EL (cell line): ENCODE data around the gene MDFI.

Source experiments
- DNase-seq: peaks from one replicate; pipeline ENCODE4 v3.0.0-alpha.2; 2016

The MDFI gene

DNA sequence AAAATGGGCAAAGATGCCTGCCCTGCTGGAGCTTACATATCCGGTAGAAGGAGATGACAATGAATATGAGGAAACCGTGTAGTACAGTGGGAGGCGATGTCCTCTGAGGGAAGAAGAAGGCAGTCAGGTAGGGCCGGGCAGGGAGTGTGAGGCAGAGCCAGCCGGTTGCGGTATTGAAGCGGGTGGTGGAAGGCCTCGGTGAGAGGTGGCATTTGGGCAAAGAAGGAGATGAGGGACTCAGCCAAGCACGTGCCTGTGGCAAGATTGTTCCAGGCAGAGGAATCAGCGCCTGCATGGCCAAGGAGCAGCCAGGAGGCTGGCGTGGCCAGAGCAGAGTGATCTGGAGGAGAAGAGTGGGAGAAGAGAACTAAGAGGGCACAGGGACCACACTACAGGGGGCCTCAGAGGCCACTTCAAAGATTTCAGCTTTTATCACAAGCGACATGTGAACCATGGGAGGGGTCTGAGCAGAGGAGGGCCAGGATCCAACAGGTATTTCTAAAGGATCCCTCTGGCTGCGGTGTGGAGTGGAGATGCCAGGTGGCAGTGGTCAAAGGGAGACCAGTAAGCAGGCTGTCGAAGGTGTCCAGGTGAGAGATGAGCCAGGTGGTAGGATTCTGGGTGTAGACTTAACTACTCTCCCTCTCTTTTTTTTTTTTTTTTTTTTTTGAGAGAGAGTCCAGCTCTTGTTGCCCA is 13.8 kb downstream of the MDFI start:
- no peak for DNase-seq

DNA sequence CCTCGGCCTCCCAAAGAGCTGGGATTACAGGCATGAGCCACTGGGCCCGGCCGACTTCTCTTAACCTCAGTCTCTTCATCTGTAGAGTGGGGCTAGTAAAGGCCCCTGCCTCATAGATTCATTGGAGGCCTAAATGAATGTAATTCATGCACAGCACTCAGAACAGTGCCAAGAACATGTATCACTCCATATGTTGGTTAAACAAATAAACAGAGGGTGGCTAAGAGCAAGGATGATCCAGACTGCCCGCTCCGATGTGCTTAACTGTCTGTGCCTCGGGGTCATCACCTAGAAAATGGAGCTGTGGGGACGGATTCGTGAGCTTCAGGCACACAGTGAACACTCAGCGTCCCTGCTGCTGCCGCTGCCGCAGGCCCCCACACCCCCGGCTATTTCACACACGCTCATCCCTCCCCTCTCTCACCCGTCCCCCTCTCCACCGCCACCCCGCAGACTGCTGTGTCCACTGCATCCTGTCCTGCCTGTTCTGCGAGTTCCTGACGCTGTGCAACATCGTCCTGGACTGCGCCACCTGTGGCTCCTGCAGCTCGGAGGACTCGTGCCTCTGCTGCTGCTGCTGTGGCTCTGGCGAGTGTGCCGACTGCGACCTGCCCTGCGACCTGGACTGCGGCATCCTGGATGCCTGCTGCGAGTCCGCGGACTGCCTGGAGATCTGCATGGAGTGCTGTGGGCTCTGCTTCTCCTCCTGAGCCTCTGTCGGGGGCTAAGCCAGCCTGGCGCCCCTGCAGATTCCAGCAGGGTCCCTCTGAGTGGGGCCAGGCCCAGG is 14.8 kb downstream of the MDFI start:
- peak; percentile 32 for DNase-seq

DNA sequence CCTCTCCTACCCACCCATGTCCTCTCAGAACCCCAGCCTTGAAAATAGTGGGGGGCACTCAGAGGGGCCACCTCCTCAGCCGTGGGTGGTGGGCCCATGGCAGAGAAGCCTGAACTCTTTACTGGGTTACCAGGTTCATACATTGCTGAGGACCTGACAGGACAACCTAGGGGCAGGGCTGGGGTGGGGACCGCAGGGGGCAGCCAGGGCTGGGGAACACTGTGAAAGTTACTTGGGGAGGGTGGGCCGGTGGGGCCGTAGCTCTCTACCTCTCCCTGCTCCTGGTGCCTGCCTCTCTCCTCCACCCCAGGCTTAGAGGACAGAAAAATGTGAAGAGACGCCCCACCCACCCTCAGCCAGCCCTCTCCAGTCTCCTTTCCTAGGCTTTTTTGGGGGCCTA is 15.4 kb downstream of the MDFI start:
- no peak for DNase-seq

DNA sequence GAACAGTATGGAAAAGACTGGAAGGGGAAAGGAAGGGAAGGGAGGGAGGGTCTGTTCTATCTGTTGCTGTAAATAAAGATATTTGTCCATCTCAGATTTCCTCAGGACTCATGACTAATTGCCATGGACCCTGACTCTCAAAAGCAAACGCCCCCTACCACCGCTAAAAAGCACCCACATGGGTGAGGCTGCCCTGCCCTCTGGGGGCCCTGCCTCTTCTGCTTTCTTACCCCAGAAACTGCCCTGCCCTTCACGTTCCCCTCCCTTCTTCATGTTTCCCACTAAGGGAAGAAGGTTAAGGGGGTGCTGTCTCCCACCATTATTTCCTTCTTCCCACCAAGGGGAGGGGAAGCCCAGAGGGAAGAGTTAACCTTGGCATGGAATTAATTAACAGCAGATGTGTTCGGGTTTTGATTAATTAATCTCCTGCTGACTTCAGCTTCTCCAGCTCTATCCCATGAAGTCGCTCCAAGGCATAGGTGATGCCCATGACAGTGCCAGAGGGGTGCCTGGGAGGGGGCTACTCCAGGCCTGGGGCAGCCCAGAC is 16.0 kb downstream of the MDFI start:
- DNase-seq: no peak

DNA sequence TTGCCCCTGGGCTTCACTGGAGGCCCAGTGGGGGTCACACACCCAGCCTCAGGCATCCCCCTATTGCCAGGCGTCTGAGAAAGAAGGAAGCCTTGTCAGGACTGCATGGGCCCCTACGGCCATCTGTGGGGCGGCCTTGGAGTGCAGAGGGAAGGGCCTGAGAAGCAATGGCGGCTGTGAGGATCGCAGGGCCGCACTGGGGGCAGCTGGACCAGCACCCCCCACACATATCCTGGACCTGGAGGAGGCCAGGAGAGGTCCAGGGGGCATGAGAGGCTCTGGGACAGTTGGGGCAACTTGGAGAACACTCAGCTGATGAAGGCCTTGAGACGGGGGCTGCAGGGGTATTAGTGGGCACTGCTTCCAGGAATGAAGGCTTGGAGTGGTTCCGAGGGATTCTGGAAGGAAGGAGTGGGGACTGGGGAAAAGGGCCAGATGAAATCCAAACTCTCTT is 16.5 kb downstream of the MDFI start:
- DNase-seq: no peak

DNA sequence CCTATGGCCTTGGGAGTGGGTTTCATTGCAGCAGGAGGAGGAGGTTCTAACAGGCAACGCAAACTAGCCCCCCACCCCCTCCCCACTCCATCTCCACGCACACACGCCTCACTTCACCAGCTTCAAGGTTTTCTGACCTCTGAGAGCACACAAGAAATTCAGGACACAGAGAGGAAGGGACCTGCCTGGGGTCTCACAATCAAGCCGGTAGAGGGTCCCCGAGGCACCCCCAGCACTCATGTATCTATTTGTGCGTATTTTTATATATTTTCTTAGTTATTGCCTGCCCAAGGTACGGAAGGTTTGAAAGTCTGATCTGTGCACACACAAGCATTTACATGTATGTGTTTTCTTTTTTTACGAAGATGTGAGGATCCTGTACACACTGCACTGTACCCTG is 16.9 kb downstream of the MDFI start:
- DNase-seq: no peak

DNA sequence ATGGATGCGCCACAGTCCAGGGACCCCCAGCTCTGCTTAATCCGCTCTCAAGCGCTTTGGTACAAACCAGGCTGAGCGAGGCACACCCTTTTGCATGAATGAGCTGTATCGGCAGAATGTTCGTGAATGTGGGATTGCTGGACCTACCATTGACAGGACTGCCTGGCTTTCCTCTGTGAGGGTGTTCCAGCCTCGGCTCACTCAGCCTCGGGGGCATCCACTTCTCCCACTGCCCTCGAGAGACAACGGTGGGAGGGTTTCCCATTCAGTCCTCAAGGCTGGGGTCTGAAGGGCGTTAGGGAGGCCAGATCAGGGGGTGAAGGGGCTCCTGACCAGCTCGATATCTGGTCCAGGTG is 17.4 kb downstream of the MDFI start:
- no peak for DNase-seq

DNA sequence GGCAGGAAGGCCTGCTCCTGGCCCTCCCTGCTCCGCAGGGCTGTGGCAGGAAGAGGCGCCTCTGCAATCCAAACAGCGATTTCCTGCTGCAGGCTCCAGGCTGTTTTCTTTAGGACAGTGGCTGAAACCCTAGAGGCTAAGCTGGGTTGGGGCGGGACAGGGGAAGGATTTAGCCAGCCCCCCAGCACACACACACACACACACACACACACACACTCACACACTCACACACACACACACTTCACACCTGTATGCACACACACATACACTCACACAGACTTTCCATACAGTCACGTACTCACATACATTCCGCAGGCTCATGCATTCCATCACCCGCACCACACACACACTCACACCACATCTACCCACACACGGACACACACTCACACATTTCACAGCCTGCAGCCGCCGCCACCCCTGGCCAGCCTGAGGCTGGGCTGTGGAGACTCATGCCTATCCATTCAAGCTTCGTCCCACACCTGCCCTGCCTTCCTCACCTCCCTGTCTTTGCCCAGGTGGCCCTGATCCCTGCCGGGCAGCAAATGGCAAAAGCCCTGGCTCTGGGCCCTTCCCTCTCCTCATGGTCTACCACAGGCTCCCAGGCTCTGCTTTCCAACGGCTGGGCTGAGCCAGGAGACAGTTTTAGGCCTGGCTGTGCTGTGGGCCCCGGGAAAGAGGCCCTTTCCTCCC is 17.9 kb downstream of the MDFI start:
- DNase-seq: no peak

DNA sequence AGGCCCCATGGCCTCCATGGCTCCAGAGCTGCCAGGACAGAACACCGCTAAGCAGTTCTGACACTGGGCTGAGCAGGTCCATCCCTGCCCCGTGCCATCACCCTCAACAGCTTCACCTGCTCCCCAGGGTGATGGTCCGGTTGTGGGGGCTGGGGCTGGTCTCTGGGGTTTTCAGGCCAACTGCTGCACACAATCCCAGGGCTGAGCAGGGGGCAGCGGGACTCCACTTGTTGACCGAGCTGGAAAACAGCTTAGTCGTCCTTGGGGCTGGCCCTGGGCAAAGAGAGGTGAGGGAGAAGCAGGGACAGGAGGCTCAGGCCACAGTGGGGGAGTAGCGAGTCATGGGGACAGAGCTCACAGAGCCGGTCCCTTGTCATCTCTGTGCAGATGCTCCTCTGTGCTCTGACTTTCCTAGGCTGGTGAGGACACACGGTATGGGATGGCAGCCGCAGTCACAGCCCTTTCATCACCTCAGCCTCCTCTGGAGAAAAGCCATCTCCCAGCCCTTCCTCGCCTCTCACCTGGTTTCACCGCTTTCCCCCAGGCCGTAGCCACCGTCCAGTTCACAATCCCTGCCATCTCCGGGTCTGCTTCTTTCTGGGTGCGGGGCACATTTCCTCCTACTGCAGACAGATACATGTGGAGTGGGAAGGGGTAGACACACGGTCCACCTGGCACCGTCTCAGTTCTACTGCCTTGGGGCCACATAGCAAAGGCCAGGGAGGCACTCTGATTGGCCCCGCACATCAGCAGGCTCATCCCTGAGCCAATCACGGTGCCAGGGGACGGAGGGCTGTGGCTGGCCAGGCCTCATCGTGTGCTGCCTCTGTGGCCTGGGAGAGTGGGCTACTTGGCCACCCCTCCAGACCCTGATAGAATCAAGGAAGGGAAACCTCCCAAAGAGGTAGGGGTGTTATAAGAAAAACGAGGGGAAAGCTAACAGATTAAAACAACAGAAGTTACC is 19.1 kb downstream of the MDFI start:
- no peak for DNase-seq

DNA sequence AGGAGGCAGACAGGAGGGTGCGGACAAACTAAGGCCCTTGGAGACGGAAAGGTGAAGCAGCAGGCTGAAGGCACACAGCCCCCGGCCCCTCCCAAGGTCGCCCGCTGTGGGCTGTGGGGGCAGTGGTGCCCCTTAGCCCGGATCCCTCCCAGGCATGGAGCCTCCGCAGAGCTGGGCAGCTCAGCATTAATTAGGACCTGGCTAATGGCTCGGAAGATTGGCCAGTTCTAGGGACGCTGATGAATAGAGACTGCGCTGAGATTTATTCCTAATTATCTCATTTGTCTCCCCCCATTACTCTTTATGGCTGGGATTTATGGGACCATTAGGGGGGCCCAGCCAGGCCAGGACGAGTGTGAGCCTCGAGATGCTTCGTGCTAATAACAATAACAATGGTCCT is 20.4 kb downstream of the MDFI start:
- no peak for DNase-seq

DNA sequence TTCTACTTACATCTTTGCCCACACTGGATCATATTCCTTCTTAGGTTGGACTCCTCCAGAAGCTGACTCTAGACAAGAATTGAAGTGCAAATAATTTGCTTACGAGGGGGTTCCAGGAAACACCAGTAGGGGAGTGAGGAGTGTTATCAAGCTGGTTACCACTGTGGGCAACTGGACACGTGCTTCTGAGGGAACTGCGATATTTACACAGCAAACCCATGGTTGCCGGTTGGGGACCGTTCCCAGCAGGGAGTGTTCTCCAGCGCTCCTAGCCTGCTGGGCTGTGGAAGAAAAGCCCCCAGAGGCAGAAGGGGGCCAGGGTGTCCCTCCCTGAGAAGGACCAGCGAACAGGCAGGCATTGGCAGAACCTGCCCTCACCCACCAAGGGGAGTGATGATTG is 21.7 kb downstream of the MDFI start:
- DNase-seq: no peak

DNA sequence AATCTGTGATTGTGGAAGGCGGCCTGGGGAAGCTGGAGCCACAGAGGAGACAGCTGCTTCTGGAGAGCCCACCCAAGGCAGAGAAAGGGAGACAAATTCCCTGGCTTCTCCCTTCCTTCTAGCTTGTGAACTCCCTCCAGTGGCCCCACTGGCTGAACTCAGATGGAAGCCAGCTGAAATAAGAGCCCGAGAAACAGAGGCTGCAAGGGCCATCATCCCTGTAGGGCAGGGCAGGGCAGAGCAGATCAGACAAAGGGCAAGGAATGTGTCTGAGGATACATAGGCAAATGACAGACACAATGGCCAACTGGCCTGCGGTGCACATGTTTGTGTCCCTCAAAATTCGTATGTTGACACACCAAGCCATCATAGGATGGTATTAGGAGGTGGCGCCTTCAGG is 25.3 kb downstream of the MDFI start:
- no peak for DNase-seq

DNA sequence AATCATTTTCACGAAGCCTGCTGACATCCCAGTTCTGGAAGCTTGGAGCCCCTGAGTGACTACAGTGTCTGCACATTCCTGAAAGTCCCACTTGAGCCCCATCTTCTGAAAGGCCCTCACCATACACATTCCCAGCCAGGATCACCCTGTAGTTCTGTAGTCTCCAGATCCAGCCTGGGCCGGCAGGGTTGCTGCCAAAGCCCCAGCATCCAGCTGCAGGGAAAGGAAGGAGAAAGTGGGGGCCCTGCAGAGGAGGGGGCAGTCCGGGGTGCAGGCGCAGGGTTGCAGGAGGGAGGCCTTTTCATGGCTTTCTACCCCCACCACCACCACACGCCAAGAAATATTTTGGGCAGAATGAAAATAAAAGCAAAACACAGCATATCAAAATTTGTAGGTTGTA is 26.0 kb downstream of the MDFI start:
- no peak for DNase-seq

DNA sequence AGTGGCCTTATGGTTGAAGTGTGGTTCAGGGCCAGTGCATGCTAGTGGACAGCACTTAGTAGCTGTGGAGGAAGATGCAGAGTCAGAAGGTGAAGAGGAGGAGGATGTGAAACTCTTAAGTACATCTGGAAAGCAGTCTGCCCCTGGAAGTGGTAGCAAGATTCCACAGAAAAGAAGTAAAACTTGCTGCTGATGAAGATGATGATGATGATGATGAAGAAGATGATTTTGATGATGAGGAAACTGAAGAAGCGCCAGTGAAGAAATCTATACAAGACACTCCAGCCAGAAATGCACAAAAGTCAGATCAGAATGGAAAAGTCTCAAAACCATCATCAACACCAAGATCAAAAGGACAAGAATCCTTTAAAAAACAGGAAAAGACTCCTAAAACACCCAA is 28.9 kb downstream of the MDFI start:
- DNase-seq: no peak

DNA sequence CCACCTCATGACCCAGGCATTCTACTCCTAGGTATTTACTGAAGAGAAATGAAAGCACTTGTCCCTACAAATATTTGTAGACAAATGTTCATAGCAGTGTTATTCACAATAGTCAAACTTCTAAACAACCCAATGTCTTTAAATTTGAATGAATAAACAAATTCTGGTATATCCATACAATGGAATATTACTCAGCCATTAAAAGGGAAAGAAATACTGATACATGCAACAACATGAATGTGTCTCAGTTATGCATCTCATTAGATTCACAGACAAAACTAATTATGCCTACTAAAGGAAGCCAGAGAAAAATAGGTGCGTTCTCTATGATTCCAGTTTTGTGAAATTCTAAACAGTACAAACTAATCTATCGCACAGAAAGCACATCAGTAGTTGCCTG is 30.7 kb downstream of the MDFI start:
- DNase-seq: no peak

DNA sequence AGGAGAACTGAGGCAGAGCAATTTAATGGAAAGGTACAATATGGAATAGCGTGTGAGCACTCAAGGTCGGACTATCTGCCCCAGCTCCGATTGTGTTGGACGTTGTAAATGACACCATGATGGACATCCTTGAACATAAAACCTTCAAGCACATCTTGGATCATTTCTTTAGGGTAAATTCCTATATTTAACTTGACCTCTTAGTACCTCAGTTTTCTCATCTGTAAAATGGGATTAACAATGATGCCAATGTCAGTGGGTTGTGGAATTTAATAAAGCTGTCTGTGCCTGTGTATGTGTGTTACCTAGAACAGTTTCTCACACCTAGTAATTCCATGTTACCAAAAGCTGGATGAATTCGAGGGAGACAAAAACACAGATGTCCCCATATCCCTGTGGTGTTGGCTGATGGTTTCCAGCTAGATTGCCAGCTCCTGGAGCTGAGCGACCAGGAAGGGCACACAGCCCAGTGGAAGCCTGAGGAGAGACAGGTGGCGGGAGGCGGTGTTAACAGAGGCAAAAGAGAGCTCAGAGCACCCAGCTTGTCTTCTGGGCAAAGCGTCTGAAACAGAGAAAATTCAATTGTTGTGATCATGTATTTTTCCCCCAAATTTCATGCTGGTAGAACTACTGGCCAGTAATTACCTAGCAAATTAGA is 32.6 kb downstream of the MDFI start:
- no peak for DNase-seq

DNA sequence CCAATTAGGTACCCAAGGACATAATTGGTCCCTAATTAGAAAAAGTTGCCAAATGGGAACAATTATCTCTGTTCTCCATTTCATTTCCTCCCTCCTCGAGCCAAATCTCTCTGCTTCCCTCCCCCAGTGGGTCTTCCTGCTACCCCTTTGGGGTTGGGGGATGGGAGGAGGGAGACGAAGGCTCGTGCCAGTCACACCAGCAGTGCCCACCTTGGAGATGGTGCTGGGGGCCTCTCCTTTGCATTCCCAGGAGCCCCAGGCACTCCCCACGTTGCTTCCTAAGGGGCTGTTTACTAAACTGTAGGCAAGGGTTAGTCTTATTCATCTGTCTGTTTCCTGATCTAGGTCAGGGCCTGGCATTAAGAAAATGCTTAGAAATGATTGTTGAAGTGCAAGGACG is 33.1 kb downstream of the MDFI start:
- DNase-seq: no peak

DNA sequence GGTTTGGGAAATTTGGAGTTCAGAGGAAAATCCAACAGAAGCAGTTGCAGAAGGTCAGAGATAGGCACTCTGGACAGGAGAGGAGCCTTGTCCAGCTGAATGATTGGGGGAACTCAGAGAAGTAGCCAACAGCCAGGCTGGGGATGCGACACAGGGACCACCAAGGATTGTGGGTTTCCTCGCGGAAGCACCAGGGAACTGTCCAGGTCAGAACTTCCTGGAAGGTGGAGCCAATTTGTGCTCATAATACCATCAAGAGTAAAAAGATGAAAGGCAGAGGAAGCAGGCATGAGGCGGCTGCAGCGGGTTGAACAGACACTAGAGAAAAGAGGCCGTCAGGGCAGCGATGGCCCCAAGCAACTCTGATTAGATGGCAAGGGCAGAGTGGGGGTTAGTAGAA is 33.7 kb downstream of the MDFI start:
- no peak for DNase-seq

DNA sequence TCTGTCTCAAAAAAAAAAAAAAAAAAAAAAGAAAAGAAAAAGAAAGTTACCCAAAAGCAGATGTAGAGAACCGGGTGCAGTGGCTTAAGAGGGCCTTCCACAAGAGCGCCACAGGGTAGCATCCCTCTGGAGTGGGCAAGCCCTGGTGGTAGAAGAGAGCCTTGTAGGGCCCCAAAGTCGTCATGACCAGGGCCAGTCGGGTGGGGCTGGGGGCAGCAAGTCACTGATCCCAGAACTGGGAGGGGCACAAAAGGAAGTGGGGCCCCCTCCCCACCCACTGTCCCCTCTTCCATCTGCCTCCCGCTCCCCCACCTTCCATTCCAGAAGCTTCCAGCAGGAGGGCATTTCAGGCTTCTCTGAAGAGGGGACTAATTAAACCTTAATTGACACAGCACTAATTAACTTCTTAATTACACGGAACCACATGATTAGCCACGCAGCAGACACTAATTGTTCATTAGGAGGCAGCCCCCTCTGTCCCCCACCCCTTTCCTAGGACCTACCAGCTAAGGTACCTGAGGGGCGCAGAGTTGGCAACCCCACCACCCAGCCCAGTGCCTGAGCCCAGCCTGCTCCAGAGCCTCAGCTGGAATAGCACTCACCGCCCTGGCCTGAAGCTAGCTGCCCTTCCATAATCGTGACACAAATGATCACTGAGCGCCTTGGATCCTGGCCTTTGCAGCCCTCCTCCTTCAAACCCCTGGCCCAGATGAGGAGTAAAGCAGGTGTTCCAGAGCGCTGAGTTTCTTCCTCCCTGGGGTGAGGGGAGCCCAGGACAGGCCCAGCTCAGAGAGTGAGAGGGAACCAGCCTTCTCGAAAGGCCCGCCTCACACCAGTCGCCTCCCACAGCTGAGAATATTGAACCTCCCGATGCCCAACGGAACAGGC is 34.8 kb downstream of the MDFI start:
- DNase-seq: no peak

DNA sequence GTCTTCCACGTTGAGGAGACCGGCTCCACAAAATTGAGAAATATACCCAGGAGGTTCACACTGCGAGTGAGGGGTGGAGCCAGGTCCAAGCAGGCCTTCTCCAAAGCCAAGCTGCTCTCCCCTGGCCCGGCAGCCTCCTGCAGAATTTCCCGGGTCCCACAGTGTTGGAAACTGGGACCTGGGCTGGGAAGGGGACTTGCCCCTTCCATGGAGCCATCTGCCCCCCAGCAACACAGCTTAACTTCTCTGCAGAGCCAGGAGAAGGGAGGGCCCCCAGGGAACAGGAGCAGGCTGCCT is 35.4 kb downstream of the MDFI start:
- DNase-seq: no peak
